Activated T-cell treated with anti-CD3 and anti-CD28 coated beads, Interleukin-2, amount 50 U/mL, for 1 hour (primary cell): ENCODE data around the gene AFF2.

Experiments
- DNase-seq: peaks from one replicate; pipeline ENCODE4 v3.0.0-alpha.2; 2020

AFF2 gene

DNA sequence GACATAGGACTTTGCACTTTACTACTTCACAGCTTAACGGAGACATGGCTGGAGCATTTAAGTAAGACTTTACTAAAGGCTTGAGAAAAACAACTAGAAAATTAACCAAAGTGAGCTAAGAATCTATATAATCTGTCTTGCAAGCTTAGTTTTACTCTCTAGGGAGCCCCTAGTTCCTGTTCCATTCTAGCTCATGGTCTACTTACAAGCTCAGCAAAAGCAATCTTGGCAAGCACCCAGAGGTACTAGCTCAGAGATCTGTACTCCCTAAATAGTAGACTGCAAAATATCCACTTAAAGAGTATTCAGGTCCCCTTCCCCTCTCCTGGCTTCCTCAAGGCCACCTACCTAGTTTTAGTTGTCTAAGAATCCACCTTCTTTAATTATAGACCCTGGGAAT is 535.7 kb downstream of the AFF2 start:
- DNase-seq, result no peak

DNA sequence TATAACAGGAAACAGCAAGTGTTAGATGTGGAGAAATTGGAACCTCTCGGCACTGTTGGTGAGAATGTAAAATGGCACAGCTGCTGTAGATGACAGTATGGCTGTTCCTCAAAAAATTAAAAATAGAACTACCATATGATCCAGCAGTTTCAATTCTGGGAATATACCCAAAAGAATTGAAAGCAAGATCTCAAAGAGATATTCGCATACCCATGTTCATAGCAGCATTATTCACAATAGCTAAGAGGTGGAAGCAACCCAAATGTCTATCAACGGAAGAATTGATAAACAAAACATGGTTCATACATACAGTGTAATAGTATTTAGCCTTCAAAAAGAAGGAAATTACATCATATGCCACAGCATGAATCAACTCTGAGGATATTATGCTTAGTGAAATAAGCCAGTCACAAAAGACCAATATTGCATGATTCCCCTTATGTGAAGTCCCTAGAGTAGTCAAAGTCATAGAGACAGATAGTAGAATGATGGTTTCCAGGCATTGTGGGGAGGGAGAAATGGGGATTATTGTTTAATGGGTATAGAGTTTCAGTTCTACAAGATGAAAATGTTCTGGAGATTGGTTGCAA is 537.0 kb downstream of the AFF2 start:
- DNase-seq, result no peak

DNA sequence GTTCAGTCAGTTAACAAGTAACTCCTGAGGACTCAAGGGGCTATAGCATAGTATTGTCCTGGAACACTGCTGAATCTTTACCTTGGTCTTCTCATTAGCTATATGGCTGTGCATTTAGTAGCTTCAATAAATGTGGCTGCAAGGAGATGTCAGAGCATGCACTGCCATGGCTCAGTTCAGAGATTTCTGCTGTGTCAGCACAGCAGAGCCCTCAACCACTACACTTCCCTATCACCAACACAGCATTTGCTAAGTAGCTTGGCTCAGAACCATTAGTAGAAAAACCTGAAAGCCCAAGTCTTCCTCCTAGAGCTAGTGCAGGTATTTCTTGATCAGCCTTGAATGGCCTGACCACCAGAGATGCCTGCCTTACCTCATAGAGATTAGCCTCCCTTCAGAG is 538.6 kb downstream of the AFF2 start:
- no peak for DNase-seq

DNA sequence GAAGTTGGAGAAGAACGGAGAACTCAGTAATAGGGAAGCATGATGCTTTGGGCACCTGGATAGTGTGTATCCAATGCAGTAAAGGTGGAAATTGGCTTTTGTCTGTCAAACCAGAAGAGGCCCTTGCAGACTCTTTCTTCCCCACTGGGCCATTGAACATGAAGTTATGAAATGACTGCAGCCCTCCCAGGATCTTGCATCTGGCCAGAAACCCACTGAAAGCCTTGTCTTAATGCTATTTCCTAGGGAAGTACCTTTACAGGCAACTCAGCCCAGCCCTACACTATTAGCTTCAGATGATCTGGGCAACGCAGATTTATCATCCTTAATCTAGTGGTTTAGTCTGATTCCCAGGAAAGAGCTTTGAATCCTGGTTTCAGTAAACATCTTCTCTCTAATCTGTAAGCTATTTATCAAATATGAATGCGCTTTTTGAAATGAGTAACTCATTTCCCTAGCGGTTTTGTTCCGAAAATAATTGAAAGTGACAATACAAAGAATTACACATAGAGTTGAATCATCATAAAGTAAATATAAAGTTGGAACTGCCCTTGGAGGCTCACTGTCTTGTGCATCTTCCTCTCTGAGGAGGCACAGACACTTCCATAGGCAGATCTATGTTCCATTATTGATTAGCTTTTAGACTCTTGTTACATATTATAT is 540.6 kb downstream of the AFF2 start:
- DNase-seq, result no peak

DNA sequence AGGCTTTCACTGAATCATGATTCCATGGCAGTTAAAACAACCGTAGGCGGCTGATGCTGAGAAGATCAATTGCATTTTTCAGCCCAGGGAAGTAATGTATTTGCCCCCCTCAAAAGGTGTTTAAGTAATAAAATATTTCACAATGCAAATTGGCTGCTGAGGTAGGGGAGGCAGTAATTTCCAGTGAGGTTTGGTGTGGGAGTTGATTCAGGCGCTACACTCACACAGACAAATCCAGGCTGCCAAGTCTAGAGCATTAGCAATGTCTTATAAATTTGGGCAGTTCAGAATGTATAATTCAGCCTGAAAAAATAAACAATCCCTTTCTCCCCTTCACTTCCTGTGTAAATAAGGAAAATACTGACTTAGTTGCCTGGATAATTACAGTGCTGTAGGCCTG is 543.0 kb downstream of the AFF2 start:
- no peak for DNase-seq

DNA sequence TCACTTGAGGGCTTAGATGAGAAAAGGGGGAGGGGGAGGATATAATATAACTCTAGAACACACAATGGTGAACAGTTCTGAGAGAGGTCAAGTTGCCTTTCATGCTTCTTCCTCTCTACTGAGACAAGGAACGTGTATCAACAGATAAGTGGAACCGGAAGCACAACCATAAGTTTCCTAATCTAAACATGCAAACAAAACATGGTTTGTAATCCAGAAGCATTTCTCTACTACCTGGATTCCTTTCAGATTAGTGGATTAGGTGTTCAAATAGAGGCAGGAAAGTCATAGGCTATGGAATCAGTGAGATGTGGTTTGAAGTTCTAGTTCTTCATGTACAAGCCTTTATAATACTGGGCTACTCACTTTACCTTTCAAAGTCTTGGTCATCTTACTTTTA is 544.1 kb downstream of the AFF2 start:
- no peak for DNase-seq

DNA sequence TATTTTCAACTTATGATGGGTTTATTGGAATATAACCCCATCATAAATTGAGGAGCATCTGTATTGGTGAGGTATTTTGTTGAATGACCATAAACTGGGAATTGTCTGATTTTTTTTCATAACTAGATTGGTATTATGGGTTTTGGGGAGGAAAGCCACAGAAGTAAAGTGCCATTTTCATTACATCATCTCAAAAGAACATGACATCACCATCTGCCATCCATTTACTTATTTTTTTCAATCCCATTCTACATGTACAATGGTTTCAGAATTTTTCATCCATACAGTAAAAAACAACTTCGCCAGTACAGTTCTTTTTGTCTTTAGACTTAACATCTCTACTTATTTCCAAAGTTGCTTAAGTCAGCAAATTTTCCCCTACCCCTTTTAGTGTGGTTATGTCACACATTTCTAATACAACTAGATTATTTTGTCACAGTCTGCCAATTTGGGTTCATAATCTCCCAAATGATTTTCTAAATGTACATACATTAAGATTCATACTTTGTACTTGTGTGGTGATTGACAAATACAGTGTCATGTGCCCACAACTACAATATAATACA is 545.3 kb downstream of the AFF2 start:
- no peak for DNase-seq
